Raji (cell line): ENCODE data around the gene HOXB13.

Experiments used
- POLR2A ChIP-seq: IDR thresholded peaks from 2 replicates; pipeline ENCODE4 v1.6.1; 2011; ENCODE audit warnings: low read depth, low read length, control low read depth; ENCODE audit not compliant: insufficient read depth

Gene HOXB13

DNA sequence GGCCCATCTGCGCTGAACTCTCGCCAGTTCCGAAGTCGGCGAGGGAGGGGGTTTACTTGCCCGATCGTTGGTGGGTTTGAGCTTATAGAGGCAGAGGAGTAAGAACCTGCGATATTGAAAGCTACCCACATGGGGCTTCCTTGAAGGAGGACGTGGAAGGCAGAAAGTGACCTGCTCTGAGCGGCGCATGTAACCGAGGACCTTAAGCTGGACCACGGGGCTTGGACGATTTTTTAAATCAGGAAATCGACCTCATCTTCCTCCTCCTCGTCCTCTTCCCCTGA lies 3.6 kb downstream of the HOXB13 start:
- TF ChIP-seq POLR2A = no peak

DNA sequence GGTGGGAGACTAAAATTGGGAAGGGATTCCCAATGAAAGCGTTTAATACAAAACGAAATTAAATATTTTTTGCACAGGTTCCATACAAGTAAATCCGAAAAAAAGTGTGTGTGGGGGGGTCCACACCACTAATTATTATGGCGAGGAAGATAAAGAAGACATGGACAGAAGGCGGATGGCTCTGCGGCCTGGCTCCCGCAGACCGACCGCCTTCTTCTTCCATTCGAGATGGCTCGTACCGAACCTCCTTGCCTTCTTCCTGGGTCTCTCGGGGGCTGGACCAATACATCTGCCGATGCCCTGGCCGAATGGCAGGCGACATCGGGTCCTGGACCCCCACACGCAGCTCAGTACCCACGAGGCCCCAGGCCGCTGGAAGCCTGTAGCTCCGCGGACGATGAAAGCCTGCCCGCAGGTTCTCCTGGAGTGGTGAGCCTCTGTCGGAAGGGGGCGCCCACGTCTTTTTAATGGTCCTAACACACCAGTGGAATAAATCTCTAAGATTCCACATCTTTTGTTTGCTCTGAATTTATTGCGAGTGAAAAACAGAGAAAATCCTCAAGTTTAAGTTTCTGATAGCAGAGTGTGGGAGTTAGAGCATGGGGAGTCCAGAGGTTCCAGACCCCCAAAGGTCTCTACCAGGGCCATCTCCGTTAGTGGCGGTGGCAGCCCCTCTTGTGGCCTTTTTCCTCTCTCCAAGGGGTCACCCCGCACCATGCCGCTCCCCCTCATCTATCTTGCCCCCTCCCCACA lies 4.1 kb downstream of the HOXB13 start:
- no peak for TF ChIP-seq POLR2A

DNA sequence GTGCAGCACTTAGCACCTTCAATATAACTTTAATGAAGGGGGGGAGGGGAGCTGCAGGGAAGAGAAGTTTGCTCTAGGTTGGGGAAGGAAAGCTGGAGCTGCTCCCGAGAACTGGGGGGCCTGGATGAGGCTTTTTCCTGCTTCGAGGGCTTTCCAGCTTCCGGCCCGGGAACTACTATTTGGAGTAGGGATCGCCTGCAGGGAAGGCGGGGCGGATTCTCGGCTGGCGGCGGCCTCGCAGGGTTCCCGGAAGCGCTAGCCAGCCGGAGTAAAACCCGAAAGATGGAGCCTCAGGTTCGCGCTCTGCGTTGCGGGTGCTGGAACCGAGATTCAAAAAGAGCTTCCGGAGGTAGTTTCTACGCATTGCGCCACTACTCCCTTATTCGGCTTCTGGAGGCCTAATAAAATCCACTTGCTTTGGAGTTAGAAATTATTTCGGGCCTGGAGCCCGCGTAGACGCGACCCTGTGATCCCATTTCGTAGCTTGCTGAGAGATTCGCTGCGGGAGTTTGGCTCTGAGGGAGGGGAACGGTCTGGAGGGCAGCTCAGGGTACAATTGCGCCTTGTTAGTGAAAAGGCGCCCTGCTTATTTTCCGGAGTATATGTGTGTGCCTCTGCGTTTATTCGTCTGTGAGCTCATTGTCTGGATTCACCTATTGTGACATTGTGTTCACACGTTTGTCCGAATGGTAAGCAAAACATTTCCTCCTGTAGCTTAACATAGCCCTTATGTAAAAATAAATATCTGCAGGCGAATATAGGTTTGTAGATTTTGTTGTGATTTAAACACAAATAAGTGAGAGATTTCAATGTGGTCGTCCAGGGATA lies 4.9 kb downstream of the HOXB13 start:
- no peak for TF ChIP-seq POLR2A

GRCh38 chr17:48722915-48723422 lies 5.6 kb downstream of the HOXB13 start, which contains the start of gene PRAC2:
TSS of gene PRAC2 (plus strand) at chr17:48723185. CDS start at chr17:48724411, 1,226 bp downstream.
- no peak for TF ChIP-seq POLR2A

DNA sequence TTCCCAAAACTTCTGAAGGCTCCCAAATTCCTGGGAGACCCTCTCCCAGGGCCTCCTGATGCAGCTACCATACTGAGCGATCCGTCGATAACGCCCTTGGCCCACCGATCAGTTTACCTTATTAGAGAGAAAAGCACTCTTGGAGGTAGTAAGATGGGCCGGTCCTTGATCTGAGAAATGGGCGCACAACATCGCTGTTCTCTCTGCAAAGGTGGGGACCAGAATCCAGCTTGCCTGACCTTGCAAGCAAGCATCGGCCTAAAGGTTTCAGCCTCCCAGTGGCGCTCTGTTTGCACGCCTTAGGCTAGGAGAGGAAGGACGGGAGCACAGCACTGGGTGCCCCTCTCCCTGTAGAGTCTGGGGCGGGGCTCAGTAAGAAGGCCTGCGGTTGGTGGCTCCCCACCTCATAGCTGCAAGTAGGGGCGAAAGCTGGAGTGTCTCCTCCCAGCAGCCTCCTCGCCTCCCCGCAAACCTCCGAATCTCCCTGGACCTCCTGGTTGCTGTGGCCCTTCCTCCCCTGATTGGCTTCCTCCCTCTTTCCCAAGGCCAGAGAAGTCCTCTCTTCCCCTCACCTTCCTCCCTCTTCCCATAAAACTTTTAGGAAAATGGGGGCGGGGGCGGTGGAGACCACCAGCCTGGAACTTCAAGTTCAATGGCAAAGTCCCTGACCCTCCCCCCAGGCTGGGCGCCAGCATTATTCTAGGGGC lies 6.2 kb downstream of the HOXB13 start, which contains the start of gene PRAC1:
PRAC1 (minus strand) TSS at position 318 of the 707 bp plus-strand sequence; CDS start at position 192, 126 bp downstream.
- TF ChIP-seq POLR2A = no peak

DNA sequence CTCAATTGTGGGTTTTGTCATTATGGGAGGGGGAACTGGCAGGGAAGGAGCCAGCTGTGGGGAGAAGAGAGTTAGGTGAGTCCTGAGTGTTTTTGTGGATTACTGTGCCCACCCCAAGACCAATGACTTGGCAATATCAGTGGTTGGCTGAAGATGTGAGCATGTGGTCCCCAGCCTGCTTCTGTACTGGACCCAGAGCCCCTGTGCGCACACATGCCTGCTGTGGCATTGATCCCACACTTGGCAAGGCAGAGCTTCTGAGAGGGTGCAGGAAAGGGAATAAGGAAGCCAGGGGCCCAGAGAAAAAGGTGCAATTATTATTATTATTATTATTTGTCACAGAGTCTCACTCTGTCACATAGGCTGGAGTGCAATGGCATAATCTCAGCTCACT lies 7.5 kb downstream of the HOXB13 start:
- TF ChIP-seq POLR2A = no peak

GRCh38 chr17:48720266-48721008 lies 8.1 kb downstream of the HOXB13 start:
- TF ChIP-seq POLR2A = no peak

DNA sequence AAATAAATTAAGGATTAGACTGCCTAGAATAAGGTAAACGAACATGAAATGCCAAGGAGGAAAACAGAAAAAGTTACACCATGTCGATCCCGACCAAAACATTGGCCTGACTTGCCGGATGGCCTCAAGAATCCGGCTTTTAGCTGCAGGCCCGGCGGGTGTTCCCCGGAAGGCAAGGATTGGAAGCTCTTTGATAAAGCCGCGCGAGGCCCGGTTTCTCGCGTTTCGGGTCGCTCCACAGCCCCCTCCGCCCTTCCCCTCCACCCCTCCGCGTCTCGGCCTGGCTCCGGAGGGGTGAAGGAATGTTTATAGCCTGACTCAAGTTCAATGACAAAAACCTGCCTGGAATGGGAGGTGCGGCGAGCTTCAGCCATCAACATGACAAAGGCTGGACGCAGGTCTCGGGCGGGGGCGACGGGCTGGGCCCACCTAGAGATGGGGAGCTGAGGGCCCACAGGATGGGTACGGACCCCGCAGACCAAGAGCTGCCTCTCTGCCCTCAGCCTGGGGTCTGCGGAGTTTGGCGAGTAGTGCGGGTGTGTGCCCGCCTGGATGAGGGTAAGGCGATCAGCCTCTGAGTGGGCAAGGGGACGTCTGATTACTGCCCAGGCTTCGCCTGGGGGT lies 8.8 kb downstream of the HOXB13 start:
- TF ChIP-seq POLR2A = no peak

DNA sequence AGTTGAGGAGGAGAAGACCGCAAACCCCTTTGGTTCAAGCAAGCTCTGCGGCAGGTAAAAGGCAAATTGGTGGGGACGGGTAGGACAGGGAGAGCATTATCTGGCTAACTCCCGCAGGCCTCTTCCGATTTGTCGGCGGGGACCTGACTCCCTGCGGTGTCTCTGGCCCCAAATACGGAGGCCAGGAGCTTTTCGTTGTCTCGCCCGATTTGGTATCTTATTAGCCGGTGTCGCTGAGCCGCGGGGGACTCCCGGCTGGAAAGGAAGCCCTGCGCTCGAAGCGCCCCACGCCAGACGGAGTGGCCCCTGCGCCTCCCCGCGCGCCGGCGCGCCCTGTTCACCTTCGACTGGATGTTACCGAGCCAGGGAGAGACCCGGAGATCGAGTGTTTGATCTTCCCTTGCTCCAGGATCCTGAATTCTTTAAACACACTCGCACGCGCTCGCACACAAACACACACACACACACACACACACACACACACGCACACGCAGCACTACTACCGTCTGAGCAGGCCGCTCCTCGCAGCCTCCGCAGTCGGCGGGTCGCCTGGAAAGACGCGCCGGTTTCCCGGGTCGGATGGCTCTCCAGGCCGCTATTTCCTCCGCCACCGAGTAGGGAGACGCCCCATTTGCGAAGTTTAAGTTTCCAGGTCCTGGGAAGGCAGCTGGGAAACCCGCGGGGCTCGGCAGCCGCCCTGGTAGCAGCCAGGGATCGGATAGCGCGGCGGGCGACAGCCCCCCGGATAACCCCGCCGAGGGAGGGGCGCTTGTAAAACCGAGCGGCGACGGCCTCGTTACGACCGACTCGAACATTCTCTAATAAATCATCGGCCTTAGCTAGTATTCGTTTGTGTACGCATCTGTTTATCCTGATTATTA lies 9.5 kb downstream of the HOXB13 start:
- no peak for TF ChIP-seq POLR2A

DNA sequence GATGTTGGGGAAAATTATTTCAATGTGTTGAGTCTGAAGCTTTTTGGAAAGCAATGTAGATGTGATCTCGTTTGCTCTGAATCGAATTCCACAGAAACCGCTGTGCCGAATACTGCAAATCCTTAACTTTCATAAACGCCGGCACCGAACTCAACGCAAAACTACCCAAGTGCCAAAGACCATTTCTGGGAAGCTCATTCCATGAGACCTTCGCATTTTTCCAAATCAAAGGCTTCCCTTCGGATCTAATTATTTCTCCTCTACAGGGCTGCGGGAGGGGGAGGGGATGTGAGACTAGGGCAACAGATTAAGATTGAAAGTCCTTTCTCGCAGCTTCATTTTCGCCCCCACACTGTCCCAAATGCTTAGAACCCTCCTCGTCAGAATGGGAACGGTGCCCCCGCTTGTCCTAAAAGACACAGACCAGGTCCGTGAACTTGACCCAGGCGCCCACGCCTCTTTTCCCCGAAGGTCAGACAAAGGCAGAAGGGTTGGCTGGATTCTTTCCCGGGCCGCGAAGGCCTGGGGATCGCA lies 10.3 kb downstream of the HOXB13 start:
- TF ChIP-seq POLR2A = no peak

DNA sequence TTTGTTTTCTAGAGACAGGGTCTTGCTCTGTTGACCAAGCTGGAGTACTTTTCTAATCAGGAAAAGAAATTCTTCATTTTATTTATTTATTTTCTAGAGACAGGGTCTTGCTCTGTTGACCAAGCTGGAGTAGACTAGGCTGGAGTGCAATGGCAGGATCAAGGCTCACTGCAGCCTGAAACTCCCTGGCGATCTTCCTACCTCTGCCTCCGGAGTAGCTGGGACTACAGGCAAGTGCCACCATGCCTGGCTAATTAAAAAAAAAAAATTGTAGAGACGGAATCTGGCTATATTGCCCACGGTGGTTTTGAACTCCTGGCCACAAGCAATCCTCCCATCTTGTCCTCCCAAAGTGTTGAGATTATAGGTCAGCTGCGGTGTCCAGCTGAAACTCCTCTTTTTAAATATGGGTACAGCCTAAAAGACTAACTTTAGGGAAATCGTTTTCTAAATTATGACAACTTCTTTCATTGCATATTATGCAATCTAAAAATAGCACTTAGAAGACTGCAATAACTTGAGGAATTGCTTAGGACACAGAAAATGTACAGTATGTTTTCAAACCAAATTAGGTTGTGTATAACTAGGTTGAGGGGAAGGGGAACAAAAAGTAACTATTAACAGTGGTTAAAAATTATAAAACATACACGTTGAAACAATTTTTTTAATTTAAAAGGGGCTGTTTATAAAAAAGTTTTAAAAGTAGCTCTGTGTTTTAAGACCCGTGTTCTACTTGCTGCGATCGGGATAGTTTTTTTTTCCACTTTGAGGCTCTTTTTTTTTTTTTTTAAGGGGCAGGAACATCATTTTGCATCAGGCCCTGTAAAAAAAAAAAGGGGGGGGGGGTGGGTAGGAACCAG lies 11.0 kb downstream of the HOXB13 start:
- TF ChIP-seq POLR2A = no peak
